Panc1 (cell line): ENCODE measurements around the gene PIP4K2A.

ENCODE experiments used
- POLR2AphosphoS5 ChIP-seq: IDR thresholded peaks from 2 replicates; pipeline ENCODE4 v1.6.1; 2012; ENCODE audit warnings: mild to moderate bottlenecking, low read depth, low read length, moderate library complexity
- REST ChIP-seq, 2 experiments: IDR thresholded peaks; 2 replicates each; pipeline ENCODE4 v1.6.1; 2011 to 2012; ENCODE audit warnings: low read depth in 2 of 2, control low read depth in 1 of 2, low read length in 1 of 2, mild to moderate bottlenecking in 1 of 2, moderate library complexity in 1 of 2; ENCODE audit not compliant: insufficient read depth in 1 of 2
- SIN3A ChIP-seq: IDR thresholded peaks from 2 replicates; pipeline ENCODE4 v1.6.1; 2012; ENCODE audit warnings: low read depth, mild to moderate bottlenecking, low read length, moderate library complexity, borderline replicate concordance; ENCODE audit not compliant: insufficient read depth
- TCF7L2 ChIP-seq: IDR thresholded peaks from 2 replicates; pipeline ENCODE4 v1.6.1; 2011; ENCODE audit warnings: mild to moderate bottlenecking, low read depth, low read length, inconsistent platforms
- TF ChIP-seq, protein P1 (sequence below): fragments of 450-650 bp; IDR thresholded peaks from 2 replicates; pipeline ENCODE4 v1.5.1; 2017; ENCODE audit warnings: mild to moderate bottlenecking

DNA sequence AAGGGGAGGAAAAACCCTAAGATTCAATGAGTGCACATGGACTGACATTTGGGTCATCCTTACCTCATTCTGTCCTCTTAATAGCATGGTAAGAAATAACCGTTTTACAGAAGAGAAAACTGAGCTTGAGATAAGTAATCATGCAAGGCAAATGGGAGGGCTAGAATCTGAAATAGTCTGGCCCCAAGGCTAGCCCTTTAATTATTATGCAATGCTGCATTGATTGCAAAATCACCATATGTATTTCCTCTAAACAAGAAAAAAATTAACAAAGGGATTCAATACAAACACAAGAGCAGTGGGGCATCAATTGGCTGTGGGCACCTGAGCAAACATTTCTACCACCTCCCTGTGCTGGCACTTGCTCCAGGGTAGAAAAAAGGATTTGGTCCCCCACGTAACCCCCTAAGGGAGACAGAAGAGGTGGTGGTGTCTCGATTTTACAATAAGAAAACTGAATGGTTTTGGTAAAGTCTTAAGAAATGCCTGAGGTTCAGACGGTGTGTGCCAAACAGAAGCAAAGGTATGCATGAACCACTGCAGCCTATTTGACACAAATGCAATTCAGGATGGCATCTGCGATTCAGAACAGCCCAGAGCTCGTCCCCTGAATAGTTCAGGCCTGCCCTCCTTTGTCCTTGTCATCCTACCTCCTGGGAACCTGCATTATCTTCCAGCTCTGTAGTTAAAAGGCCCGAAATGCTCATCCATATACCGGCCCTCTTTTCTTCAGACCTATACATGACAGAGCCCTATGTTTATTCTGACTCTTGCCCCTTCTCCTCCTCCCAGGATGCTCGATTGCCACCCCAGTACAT lies 23.6 kb downstream of the PIP4K2A start:
- TF ChIP-seq POLR2AphosphoS5, result no peak
- TF ChIP-seq, protein P1, sequence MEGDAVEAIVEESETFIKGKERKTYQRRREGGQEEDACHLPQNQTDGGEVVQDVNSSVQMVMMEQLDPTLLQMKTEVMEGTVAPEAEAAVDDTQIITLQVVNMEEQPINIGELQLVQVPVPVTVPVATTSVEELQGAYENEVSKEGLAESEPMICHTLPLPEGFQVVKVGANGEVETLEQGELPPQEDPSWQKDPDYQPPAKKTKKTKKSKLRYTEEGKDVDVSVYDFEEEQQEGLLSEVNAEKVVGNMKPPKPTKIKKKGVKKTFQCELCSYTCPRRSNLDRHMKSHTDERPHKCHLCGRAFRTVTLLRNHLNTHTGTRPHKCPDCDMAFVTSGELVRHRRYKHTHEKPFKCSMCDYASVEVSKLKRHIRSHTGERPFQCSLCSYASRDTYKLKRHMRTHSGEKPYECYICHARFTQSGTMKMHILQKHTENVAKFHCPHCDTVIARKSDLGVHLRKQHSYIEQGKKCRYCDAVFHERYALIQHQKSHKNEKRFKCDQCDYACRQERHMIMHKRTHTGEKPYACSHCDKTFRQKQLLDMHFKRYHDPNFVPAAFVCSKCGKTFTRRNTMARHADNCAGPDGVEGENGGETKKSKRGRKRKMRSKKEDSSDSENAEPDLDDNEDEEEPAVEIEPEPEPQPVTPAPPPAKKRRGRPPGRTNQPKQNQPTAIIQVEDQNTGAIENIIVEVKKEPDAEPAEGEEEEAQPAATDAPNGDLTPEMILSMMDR, result no peak
- no peak for TF ChIP-seq REST (IDR thresholded peaks at IDR 0.05; ENCODE audit: insufficient read depth in 1 of 2, low read depth in 2 of 2, low read length in 1 of 2)
- no peak for TF ChIP-seq TCF7L2
- no peak for TF ChIP-seq SIN3A
